HG03460 (cell line): Measurements from ENCODE around the gene BPIFB1.

Experiments used
- ATAC-seq: cut with Tn5 transposase; IDR thresholded peaks from one replicate; pipeline ENCODE4 v1.9.1; 2021; ENCODE audit not compliant: unreplicated experiment

BPIFB1 gene

DNA sequence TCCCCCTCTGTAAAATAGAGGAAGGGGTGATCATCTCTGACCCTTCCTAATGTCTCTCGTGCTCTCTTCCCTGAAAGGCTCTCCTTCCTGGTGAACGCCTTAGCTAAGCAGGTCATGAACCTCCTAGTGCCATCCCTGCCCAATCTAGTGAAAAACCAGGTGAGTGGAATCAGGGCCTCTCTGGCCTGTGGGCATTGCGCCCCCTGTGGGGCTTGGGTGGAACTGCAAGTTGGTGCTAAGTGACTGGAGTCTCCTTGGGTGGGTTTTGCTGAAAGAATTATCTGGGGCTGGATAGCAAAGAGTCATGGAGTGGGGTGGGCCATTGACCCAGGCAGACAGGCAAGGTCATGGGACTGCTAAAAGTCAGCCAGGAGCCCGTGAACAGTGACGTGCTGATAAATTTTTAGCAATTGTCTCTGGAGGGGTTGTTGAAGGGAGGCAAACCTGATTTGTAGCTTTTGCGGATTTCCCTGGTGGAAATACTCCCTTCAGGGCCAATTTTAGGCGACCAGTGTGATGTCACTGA is 8.9 kb downstream of the BPIFB1 start:
- ATAC-seq = no peak

GRCh38 chr20:33296206-33296605 is 13.2 kb downstream of the BPIFB1 start:
- no peak for ATAC-seq

DNA sequence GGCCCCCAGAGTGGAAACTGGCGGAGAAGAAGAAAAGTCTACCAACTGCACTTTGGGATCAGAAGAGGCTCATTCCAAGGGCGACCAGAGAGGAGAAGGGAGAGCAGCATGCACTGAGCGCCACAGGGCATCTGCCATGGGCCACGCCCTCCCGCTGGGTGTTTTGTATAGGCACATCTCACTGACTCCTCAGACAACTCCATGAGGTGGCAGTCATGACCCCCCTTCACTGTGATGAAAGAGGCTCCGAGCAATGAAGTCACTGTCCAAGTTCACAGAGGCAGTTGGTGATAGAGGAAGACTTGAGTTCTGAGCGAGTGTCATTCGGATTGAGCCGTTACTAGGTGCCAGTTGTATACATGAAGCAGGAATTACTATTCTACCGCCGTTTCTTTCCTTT is 15.4 kb downstream of the BPIFB1 start:
- no peak for ATAC-seq

DNA sequence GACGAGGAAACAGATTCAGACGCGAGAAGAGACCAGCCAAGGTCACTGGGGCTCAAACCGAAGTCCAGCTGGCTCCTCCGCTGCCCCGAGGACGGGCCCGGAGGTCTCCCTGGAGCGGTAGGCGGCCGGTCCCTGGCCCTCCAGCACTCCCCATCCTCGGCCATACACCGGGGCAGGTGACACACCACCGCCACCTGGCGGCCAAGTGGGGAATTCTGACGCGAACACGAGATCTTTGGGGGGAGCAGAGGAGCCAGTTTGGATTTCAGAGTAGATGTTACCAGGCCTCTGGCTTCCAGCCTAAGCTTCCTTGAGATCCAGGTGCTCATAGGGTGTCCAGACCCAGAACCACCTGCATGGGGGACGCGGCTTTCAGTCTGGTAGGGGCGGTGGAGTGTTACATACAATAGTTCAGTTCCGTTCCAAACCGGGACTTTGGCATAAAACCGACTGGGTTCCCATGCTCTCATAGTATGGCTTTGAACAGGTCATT is 16.1 kb downstream of the BPIFB1 start:
- ATAC-seq = no peak

DNA sequence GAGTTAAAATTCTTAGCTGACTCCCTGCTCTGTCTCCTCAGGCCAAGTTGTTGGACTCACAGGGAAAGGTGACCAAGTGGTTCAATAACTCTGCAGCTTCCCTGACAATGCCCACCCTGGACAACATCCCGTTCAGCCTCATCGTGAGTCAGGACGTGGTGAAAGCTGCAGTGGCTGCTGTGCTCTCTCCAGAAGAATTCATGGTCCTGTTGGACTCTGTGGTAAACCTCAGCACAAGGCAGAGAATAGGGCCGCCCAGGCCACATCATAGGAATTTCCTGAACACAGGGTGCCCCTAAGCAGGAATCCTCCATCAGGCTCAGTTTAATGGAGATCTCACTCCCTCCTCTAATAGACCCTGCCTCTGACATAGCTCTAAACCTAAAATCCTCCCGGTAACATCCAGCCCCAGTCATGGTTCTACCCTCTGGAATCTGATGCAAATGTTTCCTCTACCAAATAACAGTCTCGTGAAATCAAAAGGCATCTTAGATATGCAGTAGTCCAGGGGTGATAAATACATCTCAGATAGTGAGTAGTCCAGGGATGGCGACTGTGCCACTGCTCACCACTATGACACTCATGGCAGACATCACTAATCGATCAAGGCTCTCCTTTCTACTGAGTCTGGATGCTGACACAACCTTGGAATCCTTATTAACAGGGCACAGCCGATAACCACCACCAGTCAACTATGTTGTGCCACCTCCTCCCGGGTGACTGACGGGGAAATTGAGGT is 18.3 kb downstream of the BPIFB1 start:
- no peak for ATAC-seq

- ATAC-seq = no peak
Measured at GRCh38 chr20:33303595-33303994, 20.6 kb downstream of the BPIFB1 start.

DNA sequence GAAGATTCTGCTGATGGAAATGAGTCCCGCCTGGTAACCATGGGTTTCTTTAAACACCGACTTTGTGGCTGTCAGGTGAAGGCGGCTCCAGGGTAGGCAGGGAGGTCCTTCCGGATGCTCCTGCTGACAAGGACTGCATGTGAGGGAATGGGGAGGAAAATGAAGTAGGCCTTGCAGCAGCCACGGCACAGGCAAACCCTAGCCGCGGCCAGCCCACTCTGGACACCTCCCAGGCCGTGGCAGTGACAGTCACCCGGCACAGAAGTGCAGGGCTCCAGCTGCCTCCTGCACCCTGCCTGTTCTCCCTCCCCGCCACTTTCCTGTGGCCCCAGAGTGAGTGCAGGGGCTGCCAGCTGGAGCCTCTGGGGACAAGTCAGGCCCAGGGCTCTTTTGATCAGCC is 21.0 kb downstream of the BPIFB1 start:
- ATAC-seq = no peak

DNA sequence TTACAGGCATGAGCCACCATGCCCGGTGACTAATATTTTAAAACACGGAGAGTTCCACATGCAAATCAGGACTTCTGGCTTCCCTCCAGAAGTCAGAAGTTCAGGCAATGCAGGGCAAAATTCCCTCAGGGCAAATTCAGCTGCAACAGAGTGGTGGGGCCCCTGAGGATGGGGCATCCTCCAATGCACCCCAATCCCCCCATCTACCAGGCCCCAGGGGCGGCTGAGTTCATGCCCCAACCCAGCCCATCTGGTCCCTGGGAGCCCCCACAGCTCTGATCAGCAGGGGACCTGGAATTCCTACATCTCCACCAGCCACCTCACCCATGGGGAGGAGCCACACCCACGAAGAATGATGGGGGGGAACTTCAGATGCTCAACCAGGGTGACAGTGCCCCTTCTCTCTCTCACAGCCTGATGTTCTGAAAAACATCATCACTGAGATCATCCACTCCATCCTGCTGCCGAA is 22.6 kb downstream of the BPIFB1 start:
- no peak for ATAC-seq

DNA sequence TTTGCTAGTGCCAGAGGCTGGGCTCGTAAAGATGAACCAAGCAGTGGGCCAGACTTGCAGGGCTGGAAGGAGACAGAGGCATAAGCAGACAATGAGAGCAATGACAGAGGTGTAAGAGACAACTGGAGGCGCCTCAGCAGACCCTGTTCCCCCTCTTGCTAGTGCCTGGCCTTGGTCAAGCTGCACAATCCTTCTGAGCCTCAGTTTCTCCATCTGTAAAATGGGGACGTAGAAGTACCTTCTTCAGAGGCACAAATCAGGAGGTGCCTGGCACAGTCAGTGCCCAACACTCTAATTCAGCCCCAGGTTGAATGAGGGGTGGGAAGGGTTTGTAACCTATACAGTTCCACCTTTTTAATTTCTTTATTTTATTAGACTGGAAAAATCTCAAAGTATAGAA is 23.2 kb downstream of the BPIFB1 start:
- no peak for ATAC-seq

GRCh38 chr20:33306807-33307206 is 23.8 kb downstream of the BPIFB1 start:
- ATAC-seq = no peak

DNA sequence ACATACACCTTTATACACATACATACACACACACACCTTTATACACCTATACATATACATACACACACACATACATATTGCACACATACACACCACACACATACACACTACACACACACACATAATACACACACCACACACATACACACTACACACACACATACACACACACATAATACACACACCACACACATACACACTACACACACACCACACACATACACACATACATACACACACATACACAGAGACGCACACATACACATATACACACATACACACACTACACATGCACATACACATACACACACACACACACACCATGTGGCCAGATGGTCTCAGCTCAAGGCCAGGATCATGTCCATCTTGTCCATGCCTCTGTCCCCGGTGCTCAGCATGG is 25.7 kb downstream of the BPIFB1 start:
- ATAC-seq = no peak

- no peak for ATAC-seq
Measured at GRCh38 chr20:33309631-33310030, 26.6 kb downstream of the BPIFB1 start.

GRCh38 chr20:33310327-33310899 is 27.4 kb downstream of the BPIFB1 start:
- ATAC-seq = no peak

- ATAC-seq = no peak
Measured at GRCh38 chr20:33311011-33311410, 28.0 kb downstream of the BPIFB1 start.

DNA sequence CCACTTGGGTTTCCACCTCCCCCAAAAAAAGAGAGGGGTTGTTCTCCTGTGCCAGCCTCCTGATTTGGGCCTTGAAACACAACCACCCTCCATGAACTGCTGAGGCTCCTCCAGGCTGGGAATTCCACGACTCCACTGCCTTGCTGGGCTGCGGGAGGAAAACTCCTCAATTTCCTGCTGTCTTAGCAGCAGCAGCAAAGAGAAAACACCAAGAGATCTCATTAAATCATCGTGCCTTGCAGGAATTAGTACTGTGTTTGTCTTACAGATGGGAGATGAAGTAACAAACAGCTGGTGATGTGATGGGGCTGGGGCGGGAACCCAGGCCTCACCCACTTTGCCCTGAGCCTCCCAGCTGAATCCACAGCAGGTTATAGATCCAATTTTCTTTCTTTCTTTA is 29.0 kb downstream of the BPIFB1 start:
- no peak for ATAC-seq

GRCh38 chr20:33312583-33312982 is 29.6 kb downstream of the BPIFB1 start:
- ATAC-seq = no peak

DNA sequence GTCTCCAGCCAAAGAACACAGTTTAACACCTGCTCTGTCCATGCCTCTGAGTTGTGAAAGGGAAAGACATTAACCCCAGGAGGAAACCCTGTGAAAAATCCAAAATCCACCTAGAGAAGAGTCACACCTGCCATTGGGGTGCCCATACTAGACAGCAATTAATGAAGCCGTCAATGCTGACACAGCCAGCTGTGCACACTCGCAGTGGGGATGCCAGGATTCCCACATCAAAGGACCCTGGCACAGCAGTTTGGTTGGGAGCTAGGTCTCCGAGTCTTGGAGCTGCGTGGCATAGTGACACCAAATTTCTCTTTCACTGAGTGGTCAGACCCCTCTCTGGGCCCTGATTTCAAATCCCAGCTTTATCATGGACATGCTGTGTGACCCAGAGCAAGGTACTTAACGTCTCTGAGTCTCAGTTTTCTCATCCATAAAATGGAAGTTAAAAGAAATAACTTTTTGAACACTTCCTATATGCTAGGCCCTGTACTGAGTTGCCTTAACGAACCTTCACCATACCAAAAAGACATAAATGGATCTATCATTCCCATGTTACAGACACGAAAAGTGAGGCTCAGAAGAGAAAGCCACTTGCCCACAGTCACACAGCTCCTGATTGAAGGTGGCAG is 30.8 kb downstream of the BPIFB1 start:
- ATAC-seq = no peak

DNA sequence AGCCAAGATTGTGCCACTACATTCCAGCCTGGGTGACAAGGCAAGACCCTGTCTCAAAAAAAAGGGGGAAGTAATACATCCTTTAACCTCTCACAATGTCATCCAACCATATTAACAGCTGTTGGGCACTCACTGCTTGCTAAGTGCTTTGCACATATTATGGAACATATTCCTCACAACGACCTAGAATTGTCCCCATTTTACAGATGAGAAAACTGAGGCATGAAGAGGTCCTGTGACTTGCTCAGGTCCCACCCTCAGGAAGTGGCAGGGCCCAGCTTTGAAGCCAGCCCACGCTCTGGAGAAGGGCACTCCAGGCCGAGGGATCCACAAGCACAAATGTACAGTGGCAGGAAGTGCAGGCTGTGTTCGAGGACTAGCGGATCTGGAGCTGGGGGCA is 33.3 kb downstream of the BPIFB1 start:
- no peak for ATAC-seq

DNA sequence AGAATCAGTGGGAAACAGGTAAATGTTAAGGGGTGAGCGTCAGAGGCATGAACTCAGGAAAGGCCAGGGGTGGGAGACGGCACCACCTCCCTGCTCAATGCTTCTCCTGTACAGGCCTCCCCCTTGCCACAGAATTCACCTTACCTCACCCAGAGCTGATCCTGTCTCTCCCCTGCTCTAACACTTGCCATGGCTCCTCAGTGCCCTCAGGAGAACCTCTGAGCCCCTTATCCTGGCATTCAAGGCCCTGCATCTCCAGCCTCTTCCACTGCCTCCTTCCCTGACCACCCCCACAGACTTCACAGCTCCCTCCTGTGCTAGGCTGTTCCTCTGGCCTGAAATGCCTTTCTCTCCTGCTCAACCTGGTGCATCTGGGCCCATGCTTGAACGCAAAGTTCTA is 33.9 kb downstream of the BPIFB1 start:
- no peak for ATAC-seq

DNA sequence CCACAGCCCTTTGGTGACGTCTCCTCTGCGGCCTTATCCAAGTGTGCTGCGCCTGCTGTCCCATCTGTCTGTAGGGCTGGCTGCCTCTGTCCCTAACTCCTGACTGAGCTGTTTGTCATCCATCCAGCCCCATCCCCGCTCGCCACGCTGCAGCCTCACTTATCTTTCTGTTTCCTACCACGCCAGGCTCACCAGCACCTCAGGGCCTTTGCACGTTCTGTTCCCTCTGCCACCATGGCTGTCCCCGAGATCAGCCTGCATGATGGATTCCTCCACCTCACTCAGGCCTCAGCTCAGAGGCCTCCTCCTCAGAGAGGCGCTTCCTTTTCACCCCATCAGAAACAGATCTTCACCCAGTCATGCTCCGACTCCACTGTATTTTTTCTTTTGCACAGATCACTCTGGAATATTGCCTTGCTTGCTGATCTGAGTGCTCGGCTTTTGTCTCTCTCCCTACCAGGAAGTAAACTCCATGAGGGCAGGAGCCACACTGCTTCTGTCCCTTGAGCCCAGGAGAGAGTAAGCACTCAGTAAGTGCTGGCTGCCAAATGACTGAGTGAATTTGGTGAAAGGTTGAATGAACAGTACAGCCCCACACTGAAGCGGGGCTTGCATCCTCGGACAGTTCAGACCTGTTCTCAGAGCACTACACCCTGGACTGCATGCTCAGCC is 34.5 kb downstream of the BPIFB1 start:
- ATAC-seq = no peak

- no peak for ATAC-seq
Measured at GRCh38 chr20:33318096-33318429, 35.0 kb downstream of the BPIFB1 start.

DNA sequence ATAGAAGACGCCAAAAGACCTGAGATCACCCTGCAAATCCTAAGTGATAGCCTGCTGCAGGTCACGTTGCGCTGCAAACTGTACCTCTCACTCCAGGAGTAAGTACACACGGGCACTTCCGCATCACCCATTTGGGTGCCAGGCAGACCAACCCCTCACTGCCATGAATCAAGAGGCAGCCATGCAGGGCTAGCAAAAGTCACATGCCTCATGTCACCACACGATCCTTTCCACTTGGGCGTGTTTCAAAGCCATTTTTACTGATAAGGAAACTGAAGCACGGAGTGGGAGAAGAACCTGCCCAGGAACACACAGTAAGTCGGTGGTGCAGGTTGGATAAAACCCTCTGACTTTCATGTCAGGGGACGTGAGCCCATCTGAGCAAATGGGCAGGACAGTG is 37.0 kb downstream of the BPIFB1 start:
- ATAC-seq = no peak
